GM20000 (cell line): Measurements from ENCODE around the gene SNED1.
A peak's percentile ranks its signal among the peaks of the same experiment; 100 is the strongest.

Source experiments
- DNase-seq: peaks from one replicate; pipeline ENCODE4 v3.0.0; 2012; ENCODE audit warnings: low spot score
- CTCF ChIP-seq: IDR thresholded peaks from 2 replicates; pipeline ENCODE4 v1.5.1; 2012; ENCODE audit warnings: mild to moderate bottlenecking, control low read depth; ENCODE audit errors: extremely low read depth, missing control alignments

Gene SNED1

DNA sequence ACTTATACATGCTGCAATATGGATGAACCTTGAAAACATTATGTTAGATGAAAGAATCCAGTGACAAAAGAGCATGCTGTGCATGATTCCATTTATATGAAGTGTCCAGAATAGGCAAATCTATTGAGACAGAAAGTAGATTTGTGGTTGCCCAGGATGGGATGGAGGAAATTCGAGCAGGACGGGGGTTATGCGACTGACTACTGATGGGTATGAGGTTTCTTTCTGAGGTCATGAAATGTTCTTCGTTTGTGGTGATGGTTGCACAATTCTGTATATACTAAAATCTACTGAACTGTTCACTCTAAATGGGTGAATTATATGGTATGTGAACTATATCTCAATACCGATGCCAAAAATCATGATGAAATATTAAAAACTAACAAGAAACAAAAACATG is 122.6 kb downstream of the SNED1 start:
- no peak for DNase-seq
- no peak for TF ChIP-seq CTCF

DNA sequence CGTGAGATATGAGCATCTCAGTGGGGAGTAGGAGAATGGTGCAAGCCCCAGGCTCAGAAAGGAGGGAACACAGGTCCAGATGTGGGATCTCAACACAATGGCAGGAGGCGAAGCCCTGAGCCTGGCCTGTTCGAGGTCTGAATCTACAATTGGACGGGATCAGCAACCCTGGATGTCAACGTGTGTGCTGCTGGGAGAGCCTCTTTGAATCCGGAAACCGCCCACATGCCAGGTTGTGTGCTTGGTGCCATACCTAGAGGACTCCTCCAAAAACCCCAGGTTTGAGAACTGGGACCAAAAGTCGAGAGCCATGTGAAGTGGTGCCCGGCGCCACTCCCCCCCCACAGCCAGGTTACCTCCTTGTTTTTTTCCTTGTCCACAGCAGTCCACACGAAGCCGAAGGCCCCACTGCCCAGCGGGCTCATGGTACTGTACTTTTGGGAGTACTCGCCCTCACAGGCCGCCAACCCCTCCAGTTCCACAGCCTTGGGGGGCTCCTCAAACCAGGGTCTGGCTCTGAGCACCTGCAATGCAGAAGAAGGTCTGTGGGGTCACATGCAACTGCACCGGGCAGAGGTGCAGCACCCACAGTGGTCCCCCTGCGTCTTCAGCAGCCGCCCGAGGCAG is 124.1 kb downstream of the SNED1 start:
- TF ChIP-seq CTCF = no peak
- no peak for DNase-seq

DNA sequence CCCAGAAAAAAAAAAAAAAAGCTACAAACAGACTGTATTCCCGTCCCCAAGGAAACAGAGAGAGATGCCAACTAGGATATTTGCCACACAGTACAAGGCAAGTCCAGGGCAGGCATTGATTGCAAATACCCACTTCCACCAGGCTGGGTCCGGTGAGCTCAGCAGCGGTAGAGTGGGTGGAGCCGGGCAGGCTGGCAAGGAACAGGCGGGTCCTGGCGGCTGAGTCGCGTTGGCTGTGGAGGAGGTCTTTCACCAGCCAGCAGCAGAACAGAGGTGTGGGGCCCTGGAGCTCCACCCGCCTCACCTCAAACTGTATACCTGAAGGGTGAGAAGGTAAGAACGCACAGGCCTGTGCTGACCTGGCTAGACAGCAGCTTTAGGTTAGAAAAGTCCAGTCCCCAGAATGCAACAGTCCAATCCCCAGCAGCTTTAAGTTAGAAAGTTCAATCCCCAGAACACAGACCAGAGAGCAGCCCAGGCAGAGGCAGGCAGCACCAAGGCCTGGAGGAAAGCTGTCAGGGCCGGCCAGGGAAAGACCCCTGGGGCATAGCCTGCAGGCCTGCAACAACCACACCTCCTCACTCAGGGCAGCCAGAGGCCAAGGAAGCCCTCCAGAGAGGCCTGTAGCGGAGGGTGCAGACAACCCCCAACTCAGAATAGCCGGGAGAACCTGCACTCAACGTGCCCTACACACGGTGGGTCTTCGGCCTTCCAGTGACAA is 125.6 kb downstream of the SNED1 start:
- DNase-seq = no peak
- no peak for TF ChIP-seq CTCF

GRCh38 chr2:241125626-241126025 is 127.2 kb downstream of the SNED1 start:
- DNase-seq = peak; percentile 44
- no peak for TF ChIP-seq CTCF

- no peak for DNase-seq
- no peak for TF ChIP-seq CTCF
Measured at GRCh38 chr2:241126201-241126611, 127.8 kb downstream of the SNED1 start.

GRCh38 chr2:241126771-241127202 is 128.4 kb downstream of the SNED1 start:
- TF ChIP-seq CTCF = no peak
- no peak for DNase-seq

DNA sequence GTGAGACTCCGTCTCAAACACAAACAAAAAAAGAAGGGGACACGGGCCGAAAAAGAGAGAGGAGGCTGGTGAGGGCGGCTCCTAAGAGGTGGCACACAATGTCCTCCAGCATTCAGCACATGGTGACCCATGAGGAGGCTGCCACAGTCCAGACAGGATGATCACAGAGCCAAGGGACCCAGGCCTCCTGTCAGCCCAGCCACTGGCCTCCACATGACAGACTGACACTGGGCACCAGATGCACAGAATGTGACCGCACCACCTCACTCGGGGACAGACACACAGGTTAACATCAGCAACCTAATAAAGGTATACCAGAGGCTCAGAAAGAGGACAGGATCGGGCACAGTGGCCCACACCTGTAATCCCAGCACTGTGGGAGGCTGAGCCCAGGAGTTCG is 129.8 kb downstream of the SNED1 start:
- DNase-seq = no peak
- no peak for TF ChIP-seq CTCF
